ENCODE results near the gene MLH1. TPM values are rescaled to one million over a fixed set of nuclear protein-coding genes. Genes with fewer than 3 reads are reported as not detected.

The MLH1 gene
- total RNA-seq, 1 donor from 2014 or later = 61.6 TPM

GRCh38 chr3:36991147-36991546, 2.2 kb upstream of the MLH1 start:
- TF ChIP-seq POLR2AphosphoS5 (IDR thresholded peaks at IDR 0.05; ENCODE audit: insufficient read depth in 1 of 2, low read depth in 1 of 2) (no peak), POLR2A (IDR thresholded peaks at IDR 0.05) (no peak), CTCF (IDR thresholded peaks at IDR 0.05) (no peak)
- Histone ChIP-seq H3K9me3 (no peaks in the 10 kb centered on the region), H3K27ac (peak overlapping the region; percentile 99), H3K27me3 (no peaks in the 10 kb centered on the region), H3K4me1 (peaks cover 60% of the 10 kb centered on the region), H3K36me3 (peaks cover 0 to 23% of the 10 kb centered on the region in 2 donors), H3K4me3 (peak overlapping the region in 1 of 2 donors; percentile 74)
- intact Hi-C loops (cut with DNase I) = no loop called here
- DNase-seq (ENCODE audit: extremely low spot score in 2 of 2) = no peak

DNA sequence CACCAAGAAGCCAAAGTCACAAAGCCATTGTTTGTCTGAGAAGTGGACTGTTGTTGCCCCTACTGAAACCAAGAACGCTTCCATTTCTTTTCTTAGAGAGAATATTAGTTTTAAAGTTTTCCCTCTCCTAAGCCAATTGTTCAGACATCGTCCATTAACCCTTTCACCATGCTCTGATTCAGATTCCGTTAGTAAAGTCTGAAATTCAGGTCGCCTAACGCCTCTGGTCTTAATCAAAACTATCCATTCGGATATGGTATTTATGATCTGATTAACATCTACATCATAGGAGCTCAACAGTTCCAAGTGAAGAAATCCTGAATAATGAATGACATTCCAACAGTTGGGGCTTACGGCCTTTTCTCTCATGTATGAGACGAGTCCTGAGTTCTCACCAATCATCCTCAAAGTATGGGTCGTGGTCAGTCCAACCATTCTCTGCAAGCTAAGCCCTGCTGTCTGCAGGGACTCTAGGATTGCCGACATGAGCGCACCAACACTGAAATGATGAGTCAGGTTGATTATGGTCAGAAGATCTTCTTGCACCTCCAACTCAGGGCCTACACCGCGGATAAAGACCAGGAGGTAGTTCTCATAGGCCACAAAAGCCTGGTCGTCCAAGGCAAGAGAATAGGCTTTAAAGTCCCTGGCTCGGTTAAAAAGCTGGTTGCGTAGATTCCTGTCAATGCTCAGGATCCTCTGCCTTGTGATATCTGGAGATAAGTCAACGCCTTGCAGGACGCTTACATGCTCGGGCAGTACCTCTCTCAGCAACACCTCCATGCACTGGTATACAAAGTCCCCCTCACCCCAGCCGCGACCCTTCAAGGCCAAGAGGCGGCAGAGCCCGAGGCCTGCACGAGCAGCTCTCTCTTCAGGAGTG, 1.2 kb upstream of the MLH1 start:
- peak in 1 of 2 donors; percentile 95 for DNase-seq (ENCODE audit: extremely low spot score in 2 of 2)
- intact Hi-C loops (cut with DNase I) = loop anchor here (2.0 kb wide), 1 partner anchor 221 kb away; no protein-coding TSS in a partner anchor
- Histone ChIP-seq H3K27ac (peak overlapping the region; percentile 99), H3K9me3 (no peaks in the 10 kb centered on the region), H3K4me3 (peak overlapping the region; percentile 74 to 83), H3K36me3 (peaks cover 0 to 22% of the 10 kb centered on the region in 2 donors), H3K27me3 (no peaks in the 10 kb centered on the region), H3K4me1 (peaks cover 60% of the 10 kb centered on the region)
- no peak for TF ChIP-seq CTCF (IDR thresholded peaks at IDR 0.05)

GRCh38 chr3:36992806-36993325, 452 bp upstream of the MLH1 start, which contains the start of gene EPM2AIP1:
TSS of gene EPM2AIP1 (minus strand) at chr3:36993131. CDS start at chr3:36993077, 54 bp downstream.
- intact Hi-C loops (cut with DNase I) = loop anchor here (2.0 kb wide), 1 partner anchor 220 kb away; no protein-coding TSS in a partner anchor
- DNase-seq (ENCODE audit: extremely low spot score in 2 of 2) = peak; percentile 100
- Histone ChIP-seq H3K4me3 (peak within 1 kb of the TSS; percentile 74 to 83), H3K27ac (peak within 1 kb of the TSS; percentile 99), H3K9me3 (no peaks in the 10 kb centered on the region), H3K27me3 (no peaks in the 10 kb centered on the region), H3K36me3 (peaks cover 0 to 28% of the 10 kb centered on the region in 2 donors), H3K4me1 (peaks cover 57% of the 10 kb centered on the region)
- TF ChIP-seq CTCF (IDR thresholded peaks at IDR 0.05) (peak in 1 of 3 experiments; percentile 30), POLR2A (IDR thresholded peaks at IDR 0.05) (peak; percentile 60 to 91), POLR2AphosphoS5 (IDR thresholded peaks at IDR 0.05; ENCODE audit: insufficient read depth in 1 of 2, low read depth in 1 of 2) (peak; percentile 92 to 97)

DNA sequence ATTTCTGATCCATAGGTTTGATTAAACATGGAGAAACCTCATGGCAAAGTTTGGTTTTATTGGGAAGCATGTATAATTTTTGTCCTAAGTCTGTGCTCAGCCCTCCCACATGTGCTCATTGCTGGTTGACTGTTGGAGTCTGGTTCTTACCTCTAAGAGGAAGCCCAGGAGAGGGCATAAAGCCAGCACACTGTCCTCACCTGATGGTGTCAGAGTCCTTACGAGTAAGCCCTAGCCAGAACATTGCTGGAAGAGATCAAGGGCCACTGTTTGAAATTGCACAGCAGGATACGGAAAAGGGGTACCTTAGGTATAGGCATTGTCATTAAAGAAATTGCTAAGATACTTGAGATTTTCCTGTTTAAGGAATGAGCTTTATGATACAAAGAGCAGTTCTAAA, 21.3 kb downstream of the MLH1 start:
- intact Hi-C loops (cut with DNase I) = no loop called here
- no peak overlapping the region for H3K4me3 ChIP-seq
- H3K36me3 ChIP-seq = peaks cover 0 to 64% of the 10 kb centered on the region in 2 donors
- no peaks in the 10 kb centered on the region for H3K4me1 ChIP-seq
- no peak overlapping the region for H3K27ac ChIP-seq
- H3K27me3 ChIP-seq = no peaks in the 10 kb centered on the region
- no peak for DNase-seq (ENCODE audit: extremely low spot score in 2 of 2)
- no peak for TF ChIP-seq CTCF (IDR thresholded peaks at IDR 0.05)
- TF ChIP-seq POLR2A (IDR thresholded peaks at IDR 0.05) = no peak
- TF ChIP-seq POLR2AphosphoS5 (IDR thresholded peaks at IDR 0.05; ENCODE audit: insufficient read depth in 1 of 2, low read depth in 1 of 2) = no peak
- H3K9me3 ChIP-seq = no peaks in the 10 kb centered on the region
